ENCODE data around the gene DCTN4.

Gene DCTN4

DNA sequence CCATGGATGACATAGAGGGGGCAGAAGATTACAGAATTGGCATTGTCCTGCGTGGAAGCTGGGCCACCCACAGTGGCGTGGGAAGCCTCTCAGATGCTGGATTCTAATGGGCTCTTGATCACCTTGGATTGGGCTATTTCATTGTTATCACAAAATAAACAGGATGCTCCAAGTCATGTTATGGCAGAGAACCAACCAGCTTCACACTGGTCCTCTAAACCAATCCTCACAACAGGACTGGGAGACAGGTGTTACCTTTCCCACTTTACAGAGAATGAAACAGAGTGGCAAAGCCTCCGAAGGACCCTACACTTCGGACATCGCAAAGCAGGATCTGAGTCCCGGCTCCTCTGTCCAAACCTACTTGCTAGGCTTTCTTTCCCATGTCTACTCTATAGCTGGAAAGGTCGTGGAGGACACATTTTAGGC lies 19.3 kb upstream of the DCTN4 start:
- no peak for TF ChIP-seq ZFX (IDR thresholded peaks at IDR 0.05; ENCODE audit: borderline replicate concordance)
- TF ChIP-seq, protein P1, sequence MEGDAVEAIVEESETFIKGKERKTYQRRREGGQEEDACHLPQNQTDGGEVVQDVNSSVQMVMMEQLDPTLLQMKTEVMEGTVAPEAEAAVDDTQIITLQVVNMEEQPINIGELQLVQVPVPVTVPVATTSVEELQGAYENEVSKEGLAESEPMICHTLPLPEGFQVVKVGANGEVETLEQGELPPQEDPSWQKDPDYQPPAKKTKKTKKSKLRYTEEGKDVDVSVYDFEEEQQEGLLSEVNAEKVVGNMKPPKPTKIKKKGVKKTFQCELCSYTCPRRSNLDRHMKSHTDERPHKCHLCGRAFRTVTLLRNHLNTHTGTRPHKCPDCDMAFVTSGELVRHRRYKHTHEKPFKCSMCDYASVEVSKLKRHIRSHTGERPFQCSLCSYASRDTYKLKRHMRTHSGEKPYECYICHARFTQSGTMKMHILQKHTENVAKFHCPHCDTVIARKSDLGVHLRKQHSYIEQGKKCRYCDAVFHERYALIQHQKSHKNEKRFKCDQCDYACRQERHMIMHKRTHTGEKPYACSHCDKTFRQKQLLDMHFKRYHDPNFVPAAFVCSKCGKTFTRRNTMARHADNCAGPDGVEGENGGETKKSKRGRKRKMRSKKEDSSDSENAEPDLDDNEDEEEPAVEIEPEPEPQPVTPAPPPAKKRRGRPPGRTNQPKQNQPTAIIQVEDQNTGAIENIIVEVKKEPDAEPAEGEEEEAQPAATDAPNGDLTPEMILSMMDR (IDR thresholded peaks at IDR 0.05): no peak
- H3K27ac ChIP-seq: no peak overlapping the region

DNA sequence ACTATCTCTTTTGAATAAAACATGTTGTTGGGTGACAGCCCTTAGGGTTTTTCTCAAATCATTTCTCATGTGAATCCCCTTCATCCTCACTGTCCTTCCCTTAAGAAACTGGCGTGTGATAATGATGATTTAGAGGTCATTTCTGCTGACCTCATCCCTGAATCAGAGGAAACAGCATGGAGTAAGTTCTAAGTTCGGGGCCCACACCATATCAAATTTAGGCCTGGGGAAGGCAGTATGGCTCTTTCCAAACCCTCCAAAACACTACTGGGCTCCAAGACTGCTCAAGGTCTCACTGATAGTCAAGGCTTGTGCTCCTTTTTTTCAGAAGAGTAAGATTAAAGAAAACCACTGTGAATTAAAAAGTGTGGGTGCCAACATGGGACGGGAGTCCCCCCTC lies 18.9 kb upstream of the DCTN4 start:
- no peak overlapping the region for H3K27ac ChIP-seq
- TF ChIP-seq, protein P1 (IDR thresholded peaks at IDR 0.05): no peak
- no peak for TF ChIP-seq ZFX (IDR thresholded peaks at IDR 0.05; ENCODE audit: borderline replicate concordance)

DNA sequence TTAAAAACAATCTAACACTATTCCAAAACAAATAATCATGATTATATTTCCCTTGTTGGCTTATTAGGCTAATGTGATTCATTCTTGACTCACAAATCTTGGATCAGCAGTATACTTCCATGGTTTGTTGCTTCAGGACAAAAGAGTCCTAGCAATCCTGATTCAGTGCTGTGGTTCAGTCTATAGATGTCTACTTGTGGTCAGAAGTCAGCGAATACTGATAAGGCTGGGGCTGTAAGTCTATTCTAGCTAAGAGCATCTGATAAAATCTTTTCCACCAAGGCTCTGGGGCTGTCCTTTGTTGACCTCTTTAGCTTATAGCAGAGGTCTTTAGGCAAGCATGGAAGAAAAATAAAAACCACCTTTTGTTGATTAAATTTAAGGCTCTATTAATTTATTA lies 15.3 kb upstream of the DCTN4 start:
- no peak overlapping the region for H3K27ac ChIP-seq
- TF ChIP-seq, protein P1 (IDR thresholded peaks at IDR 0.05): no peak
- TF ChIP-seq ZFX (IDR thresholded peaks at IDR 0.05; ENCODE audit: borderline replicate concordance): no peak

DNA sequence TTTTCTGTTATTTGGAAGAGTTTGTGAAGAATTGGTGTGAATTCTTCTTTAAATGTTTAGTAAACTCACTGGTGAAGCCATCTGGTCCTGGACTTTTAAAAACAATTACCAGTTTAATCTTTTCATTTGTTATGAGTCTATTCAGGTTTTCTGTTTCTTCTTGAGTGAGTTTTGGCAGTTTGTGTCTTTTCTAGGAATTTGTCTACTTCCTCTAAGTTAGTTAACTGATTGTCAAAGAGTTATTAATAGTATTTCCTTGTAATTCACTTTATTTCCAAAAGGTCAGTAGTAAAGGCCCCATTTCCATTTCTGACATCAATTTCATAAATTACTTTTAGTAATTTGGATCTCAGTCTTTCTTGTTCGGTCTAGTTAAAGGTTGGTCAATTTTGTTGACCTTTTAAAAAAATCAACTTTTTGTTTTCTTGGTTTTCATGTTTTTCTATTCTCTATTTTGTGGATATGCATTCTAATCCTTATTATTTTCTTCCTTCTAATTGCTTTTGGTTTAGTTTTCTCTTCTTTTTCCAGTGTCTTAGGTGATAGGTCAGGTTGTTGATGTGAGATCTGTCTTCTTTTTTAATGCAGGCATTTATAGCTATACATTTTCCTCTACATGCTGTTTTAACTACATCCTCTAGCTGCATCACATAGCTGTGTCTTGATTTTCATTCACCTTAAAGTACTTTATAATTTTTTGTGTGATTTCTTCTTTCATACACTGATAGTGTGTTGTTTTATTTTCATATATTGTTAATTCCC lies 12.4 kb upstream of the DCTN4 start:
- no peak overlapping the region for H3K27ac ChIP-seq
- TF ChIP-seq ZFX (IDR thresholded peaks at IDR 0.05; ENCODE audit: borderline replicate concordance): no peak

DNA sequence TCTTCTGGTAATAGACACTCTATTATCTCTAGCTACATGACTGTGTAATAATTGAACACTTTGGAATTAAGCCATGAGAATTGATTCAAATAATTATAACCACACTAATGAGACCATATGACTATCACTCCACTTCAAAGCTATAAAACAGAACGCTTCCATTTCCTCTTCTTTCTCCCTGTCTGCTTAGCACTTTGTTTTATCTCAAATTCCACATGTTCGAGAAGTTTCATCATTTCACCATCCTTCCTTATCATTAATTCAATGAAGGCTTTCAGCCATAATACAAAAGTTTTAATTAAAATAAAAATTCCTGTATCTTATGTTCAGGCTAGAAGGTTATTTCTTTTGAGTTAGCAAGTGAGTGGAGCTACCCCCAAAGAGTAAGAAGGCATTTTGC lies 7.4 kb upstream of the DCTN4 start:
- TF ChIP-seq, protein P1 (IDR thresholded peaks at IDR 0.05): no peak
- no peak for TF ChIP-seq ZFX (IDR thresholded peaks at IDR 0.05; ENCODE audit: borderline replicate concordance)
- no peak overlapping the region for H3K27ac ChIP-seq

DNA sequence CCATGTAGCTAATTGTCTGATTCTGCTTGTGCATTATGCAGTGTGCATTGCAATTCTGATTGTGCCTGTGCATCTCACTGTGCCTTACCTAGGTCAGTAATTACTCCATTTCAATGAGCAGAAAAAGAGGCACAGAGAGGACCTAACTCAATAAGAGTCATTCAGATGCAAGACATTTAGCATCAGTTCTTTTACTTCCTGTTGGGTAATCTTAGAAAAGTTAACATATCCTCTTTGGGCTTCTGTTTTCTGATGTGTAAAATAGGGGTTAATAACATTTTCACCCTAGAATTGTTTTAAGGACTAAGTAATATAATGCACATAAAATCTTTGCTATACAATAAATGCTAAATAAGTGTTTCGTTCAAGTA lies 7.0 kb upstream of the DCTN4 start:
- no peak for TF ChIP-seq ZFX (IDR thresholded peaks at IDR 0.05; ENCODE audit: borderline replicate concordance)
- TF ChIP-seq, protein P1 (IDR thresholded peaks at IDR 0.05): no peak
- H3K27ac ChIP-seq: no peak overlapping the region

DNA sequence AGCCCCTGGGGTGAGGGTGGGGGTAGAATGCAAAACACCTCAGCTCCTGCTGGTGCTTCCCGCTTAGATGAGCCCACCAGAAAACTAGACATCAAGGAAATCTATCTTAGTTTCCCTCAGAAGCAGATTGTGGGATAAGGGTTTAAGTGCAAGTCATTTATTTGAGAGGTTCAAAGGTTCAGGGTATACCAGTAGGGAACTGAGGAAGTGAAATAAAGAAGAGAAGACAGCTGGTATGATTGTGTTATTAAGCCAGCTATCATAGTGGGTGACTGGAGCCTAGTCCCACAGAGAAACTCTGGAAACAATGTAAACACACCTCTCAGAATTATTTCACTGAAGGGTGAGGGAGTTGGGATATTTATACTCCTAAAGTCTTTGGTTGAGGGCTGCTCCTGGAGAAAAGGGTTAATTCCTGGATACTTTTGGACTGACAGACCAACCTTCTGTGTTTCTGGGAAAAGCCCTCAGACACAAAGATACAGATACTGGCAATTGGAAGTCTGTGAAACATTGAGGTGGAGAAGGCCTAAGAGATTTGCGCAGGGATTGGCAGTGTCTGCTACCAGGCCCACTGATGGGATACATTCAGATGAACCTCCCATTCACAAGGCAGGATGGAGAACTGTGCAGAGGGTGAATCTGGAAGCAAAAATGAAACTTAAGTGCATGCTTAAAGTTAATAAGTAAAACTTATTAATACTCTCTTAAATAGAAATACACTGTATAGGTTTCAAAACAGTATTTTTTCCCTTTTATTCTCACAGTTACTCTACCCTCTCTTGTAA lies 6.4 kb upstream of the DCTN4 start:
- no peak overlapping the region for H3K27ac ChIP-seq
- TF ChIP-seq, protein P1 (IDR thresholded peaks at IDR 0.05): no peak
- TF ChIP-seq ZFX (IDR thresholded peaks at IDR 0.05; ENCODE audit: borderline replicate concordance): no peak
